Subcutaneous abdominal adipose tissue (tissue), 5 donors: ENCODE results near the gene GART.
A peak's percentile ranks its signal among the peaks of the same experiment; 100 is the strongest.

Experiments
- H3K27ac ChIP-seq: one replicate; pipeline ENCODE4 v1.7.0; 2013; ENCODE audit warnings: low read depth, mild to moderate bottlenecking, inconsistent platforms, low read length, moderate library complexity
- H3K27me3 ChIP-seq, 5 donors: one replicate each; pipeline ENCODE4 v1.7.0; 2013; ENCODE audit warnings: low read length in 5 of 5, inconsistent platforms in 1 of 5; ENCODE audit not compliant: control insufficient read depth in 5 of 5, insufficient read depth in 4 of 5
- H3K36me3 ChIP-seq, 5 donors: one replicate each; pipeline ENCODE4 v1.7.0; 2013; ENCODE audit warnings: low read length in 5 of 5; ENCODE audit not compliant: control insufficient read depth in 5 of 5, insufficient read depth in 5 of 5
- H3K4me1 ChIP-seq, 5 donors: one replicate each; pipeline ENCODE4 v1.7.0; 2013; ENCODE audit warnings: low read length in 5 of 5, mild to moderate bottlenecking in 3 of 5, moderate library complexity in 1 of 5; ENCODE audit not compliant: control insufficient read depth in 5 of 5, insufficient read depth in 5 of 5
- H3K4me3 ChIP-seq, 5 donors: one replicate each; pipeline ENCODE4 v1.7.0; 2013; ENCODE audit warnings: low read length in 5 of 5, low read depth in 1 of 5
- H3K9ac ChIP-seq, 5 donors: one replicate each; pipeline ENCODE4 v1.7.0; 2013; ENCODE audit warnings: low read length in 5 of 5, mild to moderate bottlenecking in 4 of 5, moderate library complexity in 3 of 5
- H3K9me3 ChIP-seq, 5 donors: one replicate each; pipeline ENCODE4 v1.7.0; 2013; ENCODE audit warnings: low read length in 5 of 5; ENCODE audit not compliant: control insufficient read depth in 5 of 5
- donor health status: healthy.
- donor health status: healthy.
- donor health status: healthy.
- donor health status: healthy.
- donor health status: healthy.

The GART gene

DNA sequence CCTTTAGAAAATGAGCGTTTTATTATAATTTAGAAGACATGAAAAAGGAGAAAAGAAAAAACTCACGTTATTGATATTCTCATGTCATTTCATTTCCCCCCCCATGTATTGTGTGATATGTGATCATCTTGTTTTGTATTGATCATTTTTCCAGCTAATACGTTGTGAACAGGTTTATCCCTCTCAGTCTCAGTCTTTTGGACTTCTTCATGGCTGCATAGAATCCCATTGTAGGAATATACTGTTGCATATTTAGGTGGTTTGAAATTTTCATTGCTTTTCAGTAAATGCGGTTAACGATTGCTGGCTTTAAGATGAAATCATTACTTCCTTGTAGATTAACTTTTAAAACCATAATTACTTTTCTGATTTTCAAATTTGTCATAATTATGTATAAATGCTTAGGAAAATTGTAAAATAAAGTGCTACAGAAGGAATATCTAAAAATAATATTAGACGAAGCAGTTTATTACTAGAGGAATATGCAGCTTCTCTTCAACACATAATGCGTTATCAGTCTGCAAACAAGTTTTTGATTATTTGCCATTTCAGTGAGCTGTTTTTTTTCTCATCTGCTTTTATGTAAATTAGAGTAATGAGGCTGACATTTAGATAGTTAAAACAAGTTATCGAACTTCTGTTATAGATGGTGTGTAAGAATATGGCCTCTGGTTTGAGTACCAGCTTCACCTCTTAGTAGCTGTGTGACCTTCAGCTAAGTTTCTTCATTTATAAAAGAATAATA, 2.7 kb upstream of the GART start:
- peaks cover 5 to 39% (median 34%) of the 10 kb centered on the region in 5 donors for H3K4me1 ChIP-seq
- H3K9ac ChIP-seq = peak overlapping the region; percentile 97 to 100 (median 99)

GRCh38 chr21:33543505-33544129, 1.7 kb upstream of the GART start:
- H3K9me3 ChIP-seq = no peaks in the 10 kb centered on the region
- peaks cover 5 to 39% (median 34%) of the 10 kb centered on the region in 5 donors for H3K4me1 ChIP-seq
- H3K36me3 ChIP-seq = peaks cover 0 to 24% (median 10%) of the 10 kb centered on the region in 5 donors
- H3K4me3 ChIP-seq = peak overlapping the region; percentile 86 to 98 (median 94)
- H3K9ac ChIP-seq = peak overlapping the region; percentile 97 to 100 (median 99)
- no peaks in the 10 kb centered on the region for H3K27me3 ChIP-seq
- H3K27ac ChIP-seq = peak overlapping the region; percentile 100

More for the DNA sequence above, 2.7 kb upstream of the GART start:
- Histone ChIP-seq H3K27me3 (no peaks in the 10 kb centered on the region), H3K27ac (peak overlapping the region; percentile 100), H3K36me3 (peaks cover 4 to 31% (median 12%) of the 10 kb centered on the region in 5 donors), H3K4me3 (peak overlapping the region; percentile 86 to 98 (median 94)), H3K9me3 (no peaks in the 10 kb centered on the region)

- Histone ChIP-seq H3K27me3 (no peaks in the 10 kb centered on the region), H3K27ac (peak within 1 kb of the TSS; percentile 100), H3K9me3 (no peaks in the 10 kb centered on the region), H3K9ac (peak within 1 kb of the TSS; percentile 98 to 100 (median 99)), H3K4me1 (peaks cover 5 to 39% (median 33%) of the 10 kb centered on the region in 5 donors), H3K36me3 (peaks cover 0 to 22% (median 10%) of the 10 kb centered on the region in 5 donors), H3K4me3 (peak within 1 kb of the TSS; percentile 86 to 99 (median 95))
These were observed 955 bp upstream of the GART start, which contains the start of gene SON for GRCh38 chr21:33542640-33543504. Gene SON, plus strand, starts transcription at chr21:33543038. Its CDS starts 55 bp downstream, at chr21:33543093.

DNA sequence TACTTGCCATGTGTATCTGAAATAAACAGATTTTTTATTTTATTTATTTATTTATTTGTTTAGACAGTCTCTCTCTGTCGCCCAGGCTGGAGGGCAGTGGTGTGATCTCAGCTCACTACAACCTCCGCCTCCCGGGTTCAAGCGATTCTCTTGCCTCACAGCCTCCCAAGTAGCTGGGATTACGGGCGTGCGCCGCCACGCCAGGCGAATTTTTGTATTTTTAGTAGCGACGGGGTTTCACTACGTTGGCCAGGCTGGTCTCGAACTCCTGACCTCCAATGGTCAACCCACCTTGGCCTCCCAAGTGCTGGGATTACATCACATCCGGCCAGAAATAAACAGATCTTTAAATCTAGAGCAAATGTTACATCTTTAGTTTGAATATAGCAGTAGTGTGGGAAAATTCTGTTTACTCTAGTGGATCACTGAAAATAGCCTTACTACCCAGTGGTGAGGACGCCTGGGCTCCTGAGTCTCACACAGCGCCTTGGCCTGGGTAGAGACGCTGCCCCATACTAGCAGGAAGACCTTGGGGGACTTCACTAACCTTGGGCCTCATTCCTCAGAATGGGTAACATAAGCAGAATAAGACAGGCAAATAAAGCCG, 709 bp downstream of the GART start:
- H3K4me3 ChIP-seq = peak overlapping the region; percentile 86 to 98 (median 94)
- H3K9ac ChIP-seq = peak overlapping the region; percentile 95 to 100 (median 99)
- no peaks in the 10 kb centered on the region for H3K27me3 ChIP-seq
- H3K27ac ChIP-seq = peak overlapping the region; percentile 100
- H3K4me1 ChIP-seq = peaks cover 5 to 35% (median 32%) of the 10 kb centered on the region in 5 donors
- H3K36me3 ChIP-seq = peaks cover 15 to 27% (median 19%) of the 10 kb centered on the region in 5 donors
- no peaks in the 10 kb centered on the region for H3K9me3 ChIP-seq

GRCh38 chr21:33540711-33541104, 1.2 kb downstream of the GART start:
- peak overlapping the region; percentile 100 for H3K27ac ChIP-seq
- no peaks in the 10 kb centered on the region for H3K9me3 ChIP-seq
- H3K4me3 ChIP-seq = peak overlapping the region in 1 of 5 donors; percentile 86
- no peaks in the 10 kb centered on the region for H3K27me3 ChIP-seq
- H3K4me1 ChIP-seq = peaks cover 5 to 30% (median 27%) of the 10 kb centered on the region in 5 donors
- H3K9ac ChIP-seq = peak overlapping the region in 2 of 5 donors; percentile 98 to 99
- peaks cover 18 to 32% (median 23%) of the 10 kb centered on the region in 5 donors for H3K36me3 ChIP-seq

DNA sequence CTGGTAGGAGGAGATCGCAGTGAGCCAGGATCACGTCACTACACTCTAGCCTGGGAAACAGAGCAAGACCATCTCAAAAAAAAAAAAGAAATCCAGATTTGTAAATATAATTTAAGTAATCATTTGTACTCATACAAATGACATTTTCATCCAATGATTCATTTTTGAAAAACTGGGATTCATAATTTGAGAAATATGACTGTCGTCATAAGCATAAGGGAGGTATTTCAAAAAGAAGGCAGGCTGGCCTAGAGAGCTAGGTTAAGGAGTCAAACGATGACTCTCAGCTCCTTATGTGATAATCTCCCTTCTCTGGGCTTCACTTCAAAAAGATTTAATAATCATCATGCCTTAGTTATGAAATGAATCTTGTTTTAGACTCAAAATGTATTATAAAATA, 2.3 kb downstream of the GART start:
- Histone ChIP-seq H3K4me1 (peaks cover 5 to 20% (median 16%) of the 10 kb centered on the region in 5 donors), H3K27ac (peak overlapping the region; percentile 100), H3K9me3 (no peaks in the 10 kb centered on the region)

DNA sequence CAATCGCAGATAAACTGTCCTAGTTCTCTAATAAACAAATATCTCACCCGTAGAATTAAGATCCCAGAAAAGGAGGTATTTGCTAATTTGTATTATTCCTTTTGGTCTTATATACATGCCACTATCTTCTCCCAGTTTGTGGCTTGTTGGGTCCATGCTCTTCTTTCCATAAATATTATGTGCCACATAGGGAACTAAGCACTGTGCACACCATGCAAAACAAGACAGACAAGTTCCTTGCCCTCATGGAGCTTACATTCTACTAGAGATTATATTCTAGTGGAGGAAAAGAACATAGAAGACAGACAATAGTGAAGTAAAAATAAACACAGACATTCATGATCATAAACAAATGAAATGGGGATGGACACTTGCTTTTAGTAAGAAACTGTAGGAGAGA, 4.7 kb downstream of the GART start:
- H3K9me3 ChIP-seq = no peaks in the 10 kb centered on the region
- H3K27me3 ChIP-seq = no peaks in the 10 kb centered on the region
- no peak overlapping the region for H3K4me3 ChIP-seq
- H3K27ac ChIP-seq = no peak overlapping the region
- peaks cover 4 to 18% (median 12%) of the 10 kb centered on the region in 5 donors for H3K4me1 ChIP-seq
- no peak overlapping the region for H3K9ac ChIP-seq
- peaks cover 36 to 62% (median 51%) of the 10 kb centered on the region in 5 donors for H3K36me3 ChIP-seq

More for the DNA sequence above, 2.3 kb downstream of the GART start:
- peak overlapping the region in 1 of 5 donors; percentile 47 for H3K9ac ChIP-seq
- peaks cover 26 to 41% (median 30%) of the 10 kb centered on the region in 5 donors for H3K36me3 ChIP-seq
- no peak overlapping the region for H3K4me3 ChIP-seq
- H3K27me3 ChIP-seq = no peaks in the 10 kb centered on the region

- Histone ChIP-seq H3K9ac (no peak overlapping the region), H3K36me3 (peaks cover 50 to 85% (median 73%) of the 10 kb centered on the region in 5 donors), H3K4me1 (peaks cover 0 to 5% (median 0%) of the 10 kb centered on the region in 5 donors)
These were observed 10.9 kb downstream of the GART start for GRCh38 chr21:33531007-33531406.

DNA sequence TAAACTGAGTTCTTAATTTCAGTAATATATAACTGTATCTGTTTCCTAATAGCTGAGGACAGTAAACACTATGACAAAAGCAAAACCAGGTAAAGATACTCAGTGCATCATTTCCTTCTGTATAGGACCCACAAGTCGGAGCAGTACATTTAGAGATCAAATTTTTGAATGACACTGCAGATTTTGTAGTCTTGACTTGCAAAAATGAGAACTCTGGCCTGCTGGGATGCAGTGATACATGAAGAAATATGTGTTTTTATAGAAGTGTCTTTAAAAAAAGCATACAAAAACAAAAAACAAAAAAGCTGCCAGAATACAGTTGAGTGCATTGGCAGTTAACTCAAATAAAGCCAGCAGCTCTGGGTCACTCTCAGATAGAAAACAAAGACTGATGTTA, 19.0 kb downstream of the GART start:
- H3K27ac ChIP-seq = no peak overlapping the region
- no peak overlapping the region for H3K9ac ChIP-seq
- H3K4me3 ChIP-seq = no peak overlapping the region
- H3K36me3 ChIP-seq = peaks cover 21 to 54% (median 36%) of the 10 kb centered on the region in 5 donors
- H3K4me1 ChIP-seq = peaks cover 0 to 10% (median 0%) of the 10 kb centered on the region in 5 donors
- no peaks in the 10 kb centered on the region for H3K27me3 ChIP-seq
- no peaks in the 10 kb centered on the region for H3K9me3 ChIP-seq

More at GRCh38 chr21:33531007-33531406, 10.9 kb downstream of the GART start:
- Histone ChIP-seq H3K27ac (no peak overlapping the region), H3K27me3 (no peaks in the 10 kb centered on the region), H3K4me3 (no peak overlapping the region), H3K9me3 (no peaks in the 10 kb centered on the region)
